ENCODE measurements around the gene PLEKHH2.
"Not testable (repeated sequence)": the region's sequence is repeated elsewhere in the genome, so short reads cannot be mapped to it uniquely, and the experiment has no call there.

PLEKHH2 gene

GRCh38 chr2:43636153-43636552, 907 bp upstream of the PLEKHH2 start:
- not testable (repeated sequence) for DNase-seq (ENCODE audit: low read depth in 2 of 2, low spot score in 1 of 2)

GRCh38 chr2:43636621-43637020, 439 bp upstream of the PLEKHH2 start:
- DNase-seq (ENCODE audit: low read depth in 2 of 2, low spot score in 1 of 2): no peak

GRCh38 chr2:43642363-43642762, 5.3 kb downstream of the PLEKHH2 start:
- DNase-seq (ENCODE audit: low read depth in 2 of 2, low spot score in 1 of 2): no peak

GRCh38 chr2:43643680-43644079, 6.6 kb downstream of the PLEKHH2 start:
- no peak for DNase-seq (ENCODE audit: low read depth in 2 of 2, low spot score in 1 of 2)

GRCh38 chr2:43648994-43649701, 12.1 kb downstream of the PLEKHH2 start:
- DNase-seq (ENCODE audit: low read depth in 2 of 2, low spot score in 1 of 2): no peak

GRCh38 chr2:43653506-43653905, 16.4 kb downstream of the PLEKHH2 start:
- no peak for DNase-seq (ENCODE audit: low read depth in 2 of 2, low spot score in 1 of 2)

GRCh38 chr2:43657241-43657640, 20.2 kb downstream of the PLEKHH2 start:
- DNase-seq (ENCODE audit: low read depth in 2 of 2, low spot score in 1 of 2): no peak

GRCh38 chr2:43675646-43676321, 38.7 kb downstream of the PLEKHH2 start:
- DNase-seq (ENCODE audit: low read depth in 2 of 2, low spot score in 1 of 2): no peak

- DNase-seq (ENCODE audit: low read depth in 2 of 2, low spot score in 1 of 2): no peak
These were observed 39.4 kb downstream of the PLEKHH2 start, which contains the start of gene C1GALT1C1L for GRCh38 chr2:43676322-43677050. C1GALT1C1L (minus strand) TSS chr2:43676429; CDS start chr2:43676322, 107 bp downstream.

GRCh38 chr2:43677783-43678182, 40.7 kb downstream of the PLEKHH2 start:
- DNase-seq (ENCODE audit: low read depth in 2 of 2, low spot score in 1 of 2): not testable (repeated sequence)

GRCh38 chr2:43685357-43685756, 48.3 kb downstream of the PLEKHH2 start:
- no peak for DNase-seq (ENCODE audit: low read depth in 2 of 2, low spot score in 1 of 2)

- DNase-seq (ENCODE audit: low read depth in 2 of 2, low spot score in 1 of 2): no peak
These were observed 52.9 kb downstream of the PLEKHH2 start for GRCh38 chr2:43689999-43690398.

GRCh38 chr2:43692428-43692994, 55.5 kb downstream of the PLEKHH2 start:
- no peak for DNase-seq (ENCODE audit: low read depth in 2 of 2, low spot score in 1 of 2)

- not testable (repeated sequence) for DNase-seq (ENCODE audit: low read depth in 2 of 2, low spot score in 1 of 2)
These were observed 61.1 kb downstream of the PLEKHH2 start for GRCh38 chr2:43698140-43698539.

- no peak for DNase-seq (ENCODE audit: low read depth in 2 of 2, low spot score in 1 of 2)
These were observed 62.7 kb downstream of the PLEKHH2 start for GRCh38 chr2:43699761-43700160.

- DNase-seq (ENCODE audit: low read depth in 2 of 2, low spot score in 1 of 2): no peak
These were observed 64.1 kb downstream of the PLEKHH2 start for GRCh38 chr2:43701111-43701510.

GRCh38 chr2:43707255-43708015, 70.4 kb downstream of the PLEKHH2 start:
- DNase-seq (ENCODE audit: low read depth in 2 of 2, low spot score in 1 of 2): no peak

GRCh38 chr2:43708178-43708577, 71.1 kb downstream of the PLEKHH2 start:
- no peak for DNase-seq (ENCODE audit: low read depth in 2 of 2, low spot score in 1 of 2)

- no peak for DNase-seq (ENCODE audit: low read depth in 2 of 2, low spot score in 1 of 2)
These were observed 71.8 kb downstream of the PLEKHH2 start for GRCh38 chr2:43708891-43709290.

GRCh38 chr2:43710866-43711265, 73.8 kb downstream of the PLEKHH2 start:
- no peak for DNase-seq (ENCODE audit: low read depth in 2 of 2, low spot score in 1 of 2)

- no peak for DNase-seq (ENCODE audit: low read depth in 2 of 2, low spot score in 1 of 2)
These were observed 77.1 kb downstream of the PLEKHH2 start for GRCh38 chr2:43714164-43714563.

Measured in stimulated activated CD8-positive, alpha-beta memory T cell treated with anti-CD3 and anti-CD28 coated beads, Interleukin-4, amount 100 ng/mL, for 1 hour (primary cell).